Keratinocyte (primary cell): Measurements from ENCODE around the gene MCM3AP. TPM values are rescaled to one million over a fixed set of nuclear protein-coding genes. Genes with fewer than 3 reads are reported as not detected.

Source experiments
- DNase-seq: peaks from one replicate; pipeline ENCODE4 v3.0.0-alpha.2; 2011; ENCODE audit warnings: low read depth, missing footprints, low spot score
- FAIRE-seq: peaks from 2 replicates; lab custom pipeline; 2011; peaks lifted over from hg19 to GRCh38; lab: Jason Lieb, UNC
- H2AFZ ChIP-seq: 2 replicates; pipeline ENCODE4 v1.6.0; 2012; ENCODE audit warnings: low read length, control low read depth, inconsistent platforms; ENCODE audit not compliant: control insufficient read depth
- H3K27ac ChIP-seq: 2 replicates; pipeline ENCODE4 v1.5.1; 2011; ENCODE audit warnings: low read length; ENCODE audit not compliant: control insufficient read depth, insufficient read depth
- H3K27me3 ChIP-seq: 3 replicates; pipeline ENCODE4 v1.6.0; 2011; ENCODE audit warnings: low read length; ENCODE audit not compliant: control insufficient read depth, insufficient read depth; ENCODE audit errors: extremely low read depth
- H3K36me3 ChIP-seq, 2 experiments: 2 replicates in 1 of 2; 3 replicates in 1 of 2; pipeline ENCODE4 v1.5.1; 2011; ENCODE audit warnings: low read length in 2 of 2, mild to moderate bottlenecking in 1 of 2; ENCODE audit not compliant: control insufficient read depth in 2 of 2, insufficient read depth in 2 of 2; ENCODE audit errors: extremely low read depth in 1 of 2
- H3K4me1 ChIP-seq: 3 replicates; pipeline ENCODE4 v1.5.1; 2011; ENCODE audit warnings: low read length; ENCODE audit not compliant: control insufficient read depth, insufficient read depth; ENCODE audit errors: extremely low read depth
- H3K4me2 ChIP-seq: 3 replicates; pipeline ENCODE4 v1.6.0; 2011; ENCODE audit warnings: low read depth, low read length; ENCODE audit not compliant: control insufficient read depth, insufficient read depth; ENCODE audit errors: extremely low read depth
- H3K4me3 ChIP-seq, 3 experiments: fragments of 200-600 bp in 1 of 3; sonication (generic) in 1 of 3; 2 replicates in 2 of 3; 3 replicates in 1 of 3; pipeline ENCODE4 v1.5.1; 2011 to 2016; ENCODE audit warnings: low read length in 3 of 3, mild to moderate bottlenecking in 3 of 3, control low read depth in 2 of 3, inconsistent platforms in 1 of 3, low read depth in 1 of 3, mixed read lengths in 1 of 3, mixed run types in 1 of 3, moderate library complexity in 1 of 3; ENCODE audit not compliant: control insufficient read depth in 2 of 3, insufficient read depth in 2 of 3; ENCODE audit errors: extremely low read depth in 1 of 3
- H3K79me2 ChIP-seq: 2 replicates; pipeline ENCODE4 v1.6.0; 2012; ENCODE audit warnings: low read length; ENCODE audit not compliant: control insufficient read depth, insufficient read depth
- H3K9ac ChIP-seq: 3 replicates; pipeline ENCODE4 v1.6.0; 2011; ENCODE audit warnings: low read length; ENCODE audit not compliant: control insufficient read depth, insufficient read depth; ENCODE audit errors: extremely low read depth
- H3K9me1 ChIP-seq: 3 replicates; pipeline ENCODE4 v1.6.0; 2011; ENCODE audit warnings: low read length; ENCODE audit not compliant: control insufficient read depth, insufficient read depth; ENCODE audit errors: extremely low read depth
- H3K9me3 ChIP-seq: 2 replicates; pipeline ENCODE4 v1.5.1; 2012; ENCODE audit warnings: low read depth, low read length; ENCODE audit not compliant: control insufficient read depth
- H4K20me1 ChIP-seq: 3 replicates; pipeline ENCODE4 v1.6.0; 2011; ENCODE audit warnings: low read length; ENCODE audit not compliant: control insufficient read depth, insufficient read depth; ENCODE audit errors: extremely low read depth
- EZH2 ChIP-seq: IDR thresholded peaks from one replicate; pipeline ENCODE4 v1.6.1; 2012; ENCODE audit warnings: inconsistent platforms, mild to moderate bottlenecking, low read length, moderate library complexity
- dilution Hi-C: fragments of 300-500 bp; cut with MboI; formaldehyde crosslinking; loops from one replicate; pipeline ENCODE4 v1.7.0; 2020; ENCODE audit warnings: low sequenced_read_pairs; ENCODE audit not compliant: extremely low pct_ligation_motif_present
- polyA plus RNA-seq, 5 experiments: library from polyadenylated mRNA; depleted of rRNA in 3 of 5; stranded (reverse) in 3 of 5; stranded (forward) in 1 of 5; unstranded in 1 of 5; fragments of >200 nt; gene quantifications; 1 replicate in 1 of 5; 2 replicates in 3 of 5; 3 replicates in 1 of 5; pipeline versions ENCODE4 v1.2.1 to v1.2.3, GENCODE V29; 2011 to 2012; ENCODE audit warnings: missing spikeins in 2 of 5, low read depth in 1 of 5, low replicate concordance in 1 of 5
- TF ChIP-seq, protein P1 (sequence below), 3 experiments: IDR thresholded peaks in 1 of 3; conservative IDR thresholded peaks in 1 of 3; optimal IDR thresholded peaks in 1 of 3; 2 replicates in 2 of 3; 3 replicates in 1 of 3; pipeline versions ENCODE3 to v1.5.1; 2011; ENCODE audit warnings: low read length in 3 of 3, mild to moderate bottlenecking in 3 of 3, moderate library complexity in 2 of 3, control low read depth in 1 of 3, inconsistent platforms in 1 of 3; ENCODE audit not compliant: insufficient read depth in 2 of 3; ENCODE audit errors: extremely low read depth in 1 of 3

MCM3AP gene
- polyA plus RNA-seq, 1 donor (not counting 4 experiments of a cell fraction or from before 2014, with no cell fraction given): 34.3 TPM

DNA sequence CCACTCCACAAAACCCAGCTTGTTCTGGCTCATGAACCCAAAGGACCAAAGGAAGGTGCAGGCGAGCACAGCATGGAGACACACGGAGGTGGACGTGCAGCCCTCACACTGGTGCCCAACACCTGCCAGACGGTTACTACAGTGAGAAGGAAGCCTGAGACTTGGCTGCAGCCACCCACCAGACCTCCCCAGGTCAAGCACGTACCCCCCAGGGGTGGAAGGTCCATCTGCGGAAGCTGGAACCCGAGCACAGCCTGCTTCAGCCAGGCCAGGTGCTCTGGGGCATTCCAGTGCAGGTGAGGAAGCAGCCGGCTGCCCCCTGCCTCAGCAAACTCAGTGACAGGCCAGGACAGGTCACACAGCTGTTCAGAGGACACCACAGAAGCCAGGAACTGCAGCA, 40.8 kb downstream of the MCM3AP start:
- H3K4me3 ChIP-seq: no peak overlapping the region
- no peaks in the 10 kb centered on the region for H3K79me2 ChIP-seq
- no peaks in the 10 kb centered on the region for H3K9me3 ChIP-seq
- no peaks in the 10 kb centered on the region for H3K27me3 ChIP-seq
- no peak overlapping the region for H3K4me2 ChIP-seq
- no peak overlapping the region for H3K9ac ChIP-seq
- no peak overlapping the region for H3K27ac ChIP-seq
- H3K9me1 ChIP-seq: no peaks in the 10 kb centered on the region
- H4K20me1 ChIP-seq: no peaks in the 10 kb centered on the region
- no peaks in the 10 kb centered on the region for H3K4me1 ChIP-seq
- no peak overlapping the region for H2AFZ ChIP-seq
- FAIRE-seq (no peak), DNase-seq (no peak)
- dilution Hi-C loops: no loop called here
- peaks cover 34 to 40% of the 10 kb centered on the region in 2 experiments for H3K36me3 ChIP-seq
- TF ChIP-seq EZH2: no peak
- TF ChIP-seq, protein P1, sequence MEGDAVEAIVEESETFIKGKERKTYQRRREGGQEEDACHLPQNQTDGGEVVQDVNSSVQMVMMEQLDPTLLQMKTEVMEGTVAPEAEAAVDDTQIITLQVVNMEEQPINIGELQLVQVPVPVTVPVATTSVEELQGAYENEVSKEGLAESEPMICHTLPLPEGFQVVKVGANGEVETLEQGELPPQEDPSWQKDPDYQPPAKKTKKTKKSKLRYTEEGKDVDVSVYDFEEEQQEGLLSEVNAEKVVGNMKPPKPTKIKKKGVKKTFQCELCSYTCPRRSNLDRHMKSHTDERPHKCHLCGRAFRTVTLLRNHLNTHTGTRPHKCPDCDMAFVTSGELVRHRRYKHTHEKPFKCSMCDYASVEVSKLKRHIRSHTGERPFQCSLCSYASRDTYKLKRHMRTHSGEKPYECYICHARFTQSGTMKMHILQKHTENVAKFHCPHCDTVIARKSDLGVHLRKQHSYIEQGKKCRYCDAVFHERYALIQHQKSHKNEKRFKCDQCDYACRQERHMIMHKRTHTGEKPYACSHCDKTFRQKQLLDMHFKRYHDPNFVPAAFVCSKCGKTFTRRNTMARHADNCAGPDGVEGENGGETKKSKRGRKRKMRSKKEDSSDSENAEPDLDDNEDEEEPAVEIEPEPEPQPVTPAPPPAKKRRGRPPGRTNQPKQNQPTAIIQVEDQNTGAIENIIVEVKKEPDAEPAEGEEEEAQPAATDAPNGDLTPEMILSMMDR (optimal IDR thresholded peaks at IDR 0.05 in 1 of 3, IDR thresholded peaks at IDR 0.05 in 1 of 3, conservative IDR thresholded peaks at IDR 0.05 in 1 of 3; ENCODE audit: extremely low read depth in 1 of 3, insufficient read depth in 2 of 3, low read length in 3 of 3): no peak

DNA sequence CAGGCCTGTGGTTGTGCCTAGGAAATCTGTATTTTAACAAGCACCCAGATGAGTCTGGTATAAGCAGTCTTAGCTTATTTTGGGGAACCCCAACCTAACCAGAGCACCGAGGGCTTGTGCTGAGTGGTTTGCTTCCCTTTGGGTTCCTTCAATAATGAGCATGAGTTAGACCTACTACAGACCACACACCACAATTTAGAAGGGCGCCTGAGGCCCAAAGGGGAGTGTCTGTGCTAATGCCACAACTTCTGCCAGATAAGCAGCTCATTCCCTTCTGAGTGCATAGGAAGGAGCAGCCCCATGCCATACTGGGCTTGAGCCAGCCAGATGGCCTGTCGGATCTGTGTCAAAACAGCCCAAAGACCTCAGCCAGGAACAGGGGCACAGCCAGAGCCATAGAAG, 41.5 kb downstream of the MCM3AP start:
- Histone ChIP-seq H3K9ac (no peak overlapping the region), H4K20me1 (no peaks in the 10 kb centered on the region), H3K4me2 (no peak overlapping the region), H2AFZ (no peak overlapping the region), H3K36me3 (peaks cover 35 to 45% of the 10 kb centered on the region in 2 experiments), H3K27me3 (no peaks in the 10 kb centered on the region), H3K27ac (no peak overlapping the region), H3K4me3 (no peak overlapping the region), H3K9me3 (no peaks in the 10 kb centered on the region), H3K79me2 (no peaks in the 10 kb centered on the region), H3K9me1 (no peaks in the 10 kb centered on the region), H3K4me1 (no peaks in the 10 kb centered on the region)
- dilution Hi-C loops: no loop called here
- FAIRE-seq (no peak), DNase-seq (no peak)
- TF ChIP-seq, protein P1 (optimal IDR thresholded peaks at IDR 0.05 in 1 of 3, IDR thresholded peaks at IDR 0.05 in 1 of 3, conservative IDR thresholded peaks at IDR 0.05 in 1 of 3; ENCODE audit: extremely low read depth in 1 of 3, insufficient read depth in 2 of 3, low read length in 3 of 3): no peak
- TF ChIP-seq EZH2: no peak
